ENCODE results near the gene KNTC1. TPM values are rescaled to one million over a fixed set of nuclear protein-coding genes. Genes with fewer than 3 reads are reported as not detected.

KNTC1 gene
- total and polyA plus RNA-seq, 9 donors = 4.7 to 15.9 (median 8.6) TPM

GRCh38 chr12:122615780-122616179 lies 88.7 kb downstream of the KNTC1 start:
- H3K27ac ChIP-seq = no peak overlapping the region
- WGBS, 3 donors = 52 to 80% (median 78%) methylated on average over 4 of the region's 4 CpGs
- no peaks in the 10 kb centered on the region for H3K4me1 ChIP-seq (ENCODE audit: insufficient read depth)
- intact Hi-C loops (cut with DNase I) = no loop called here
- H3K4me3 ChIP-seq = no peak overlapping the region
- no peaks in the 10 kb centered on the region for H3K27me3 ChIP-seq
- H3K36me3 ChIP-seq = no peaks in the 10 kb centered on the region
- TF ChIP-seq POLR2A (IDR thresholded peaks at IDR 0.05) (no peak), EP300 (IDR thresholded peaks at IDR 0.05) (no peak), CTCF (IDR thresholded peaks at IDR 0.05) (no peak)
- no peaks in the 10 kb centered on the region for H3K9me3 ChIP-seq
- no peak for DNase-seq

- H3K36me3 ChIP-seq = no peaks in the 10 kb centered on the region
- TF ChIP-seq CTCF (IDR thresholded peaks at IDR 0.05) (no peak), POLR2A (IDR thresholded peaks at IDR 0.05) (no peak), EP300 (IDR thresholded peaks at IDR 0.05) (no peak)
- H3K4me1 ChIP-seq (ENCODE audit: insufficient read depth) = no peaks in the 10 kb centered on the region
- H3K9me3 ChIP-seq = no peaks in the 10 kb centered on the region
- no peak overlapping the region for H3K27ac ChIP-seq
- intact Hi-C loops (cut with DNase I) = loop anchor here in 1 of 4 donors (10.0 kb wide), 1 partner anchor 99 kb away; the partner anchor contains the start of gene HCAR1
- no peak for DNase-seq
- 69 to 83% (median 75%) methylated on average over 5 of the region's 5 CpGs for WGBS, 3 donors
- no peak overlapping the region for H3K4me3 ChIP-seq
- no peaks in the 10 kb centered on the region for H3K27me3 ChIP-seq
Observed at GRCh38 chr12:122635471-122635870, 108.4 kb downstream of the KNTC1 start.

GRCh38 chr12:122643207-122643805 lies 116.3 kb downstream of the KNTC1 start:
- no peaks in the 10 kb centered on the region for H3K27me3 ChIP-seq
- no peak overlapping the region for H3K4me3 ChIP-seq
- TF ChIP-seq POLR2A (IDR thresholded peaks at IDR 0.05) (no peak), EP300 (IDR thresholded peaks at IDR 0.05) (no peak), CTCF (IDR thresholded peaks at IDR 0.05) (no peak)
- no peaks in the 10 kb centered on the region for H3K4me1 ChIP-seq (ENCODE audit: insufficient read depth)
- no peak for DNase-seq
- WGBS, 3 donors = 78 to 81% (median 79%) methylated on average over 7 of the region's 7 CpGs
- no peaks in the 10 kb centered on the region for H3K36me3 ChIP-seq
- no peaks in the 10 kb centered on the region for H3K9me3 ChIP-seq
- H3K27ac ChIP-seq = no peak overlapping the region
- intact Hi-C loops (cut with DNase I) = loop anchor here in 1 of 4 donors (5.0 kb wide), 1 partner anchor 109 kb away; the partner anchor contains the start of gene DENR

GRCh38 chr12:122646517-122647217 lies 119.6 kb downstream of the KNTC1 start:
- Histone ChIP-seq H3K4me1 (ENCODE audit: insufficient read depth) (no peaks in the 10 kb centered on the region), H3K27ac (no peak overlapping the region), H3K9me3 (no peaks in the 10 kb centered on the region), H3K27me3 (no peaks in the 10 kb centered on the region), H3K4me3 (no peak overlapping the region), H3K36me3 (no peaks in the 10 kb centered on the region)
- no peak for TF ChIP-seq EP300 (IDR thresholded peaks at IDR 0.05)
- no peak for TF ChIP-seq CTCF (IDR thresholded peaks at IDR 0.05)
- TF ChIP-seq POLR2A (IDR thresholded peaks at IDR 0.05) = no peak
- no peak for DNase-seq
- intact Hi-C loops (cut with DNase I) = no loop called here
- whole genome bisulfite sequencing, 3 donors = 61 to 75% (median 66%) methylated on average over 8 of the region's 8 CpGs
